Upper lobe of left lung (tissue), 6 donors: ENCODE data around the gene FNDC3B. TPM values are rescaled to one million over a fixed set of nuclear protein-coding genes. Genes with fewer than 3 reads are reported as not detected.

Source experiments
- ATAC-seq, 2 donors: fragments of 200-7000 bp; cut with Tn5 transposase; one replicate each; pipeline ENCODE4 v1.9.1; 2022; ENCODE audit warnings: mild to moderate bottlenecking in 2 of 2, moderate library complexity in 2 of 2; ENCODE audit not compliant: low FRiP score in 2 of 2
- DNase-seq, 2 donors: peaks; one replicate each; pipeline ENCODE4 v3.0.0-alpha.2; 2019 to 2020
- H3K27ac ChIP-seq, 4 donors: fragments of 200-600 bp; sonication (generic); one replicate each; pipeline ENCODE4 v1.5.1; 2016 to 2019
- H3K27me3 ChIP-seq, 4 donors: fragments of 200-600 bp; sonication (generic); one replicate each; pipeline ENCODE4 v1.5.1; 2017 to 2019
- H3K36me3 ChIP-seq, 4 donors: fragments of 200-600 bp; sonication (generic); one replicate each; pipeline ENCODE4 v1.5.1; 2016 to 2019
- H3K4me1 ChIP-seq, 4 donors: fragments of 200-600 bp; sonication (generic); one replicate each; pipeline ENCODE4 v1.5.1; 2018 to 2019
- H3K4me3 ChIP-seq, 4 donors: fragments of 200-600 bp; sonication (generic); one replicate each; pipeline ENCODE4 v1.5.1; 2017 to 2019; ENCODE audit warnings: mild to moderate bottlenecking in 2 of 4, moderate library complexity in 1 of 4
- H3K9me3 ChIP-seq, 4 donors: fragments of 200-600 bp; sonication (generic); one replicate each; pipeline ENCODE4 v1.5.1; 2018 to 2019
- CTCF ChIP-seq, 6 experiments: fragments of 450-650 bp in 4 of 6; fragments of 200-600 bp in 2 of 6; sonication (generic) in 2 of 6; IDR thresholded peaks; one replicate each; pipeline ENCODE4 v1.5.1; 2016 to 2019; ENCODE audit warnings: antibody characterized with exemption in 6 of 6
- EP300 ChIP-seq, 4 donors: sonication (generic); formaldehyde crosslinking; IDR thresholded peaks; one replicate each; pipeline ENCODE4 v1.5.1; 2017; ENCODE audit warnings: antibody characterized with exemption in 4 of 4, control low read depth in 2 of 4
- POLR2A ChIP-seq, 4 donors: fragments of 450-650 bp; IDR thresholded peaks; one replicate each; pipeline ENCODE4 v1.5.1; 2016 to 2017; ENCODE audit warnings: antibody characterized with exemption in 4 of 4, mild to moderate bottlenecking in 2 of 4
- POLR2AphosphoS5 ChIP-seq, 2 donors: sonication (generic); formaldehyde crosslinking; IDR thresholded peaks; one replicate each; pipeline ENCODE4 v1.5.1; 2017; ENCODE audit warnings: antibody characterized with exemption in 2 of 2
- WGBS, 2 donors: methylation state at CpG; one replicate each; pipeline ENCODE4 v1.1.5; 2017 to 2018; 5-methylcytosine and 5-hydroxymethylcytosine counted together
- total RNA-seq, 6 donors: library from RNA; depleted of rRNA in 4 of 6; stranded (reverse); fragments of >200 nt in 4 of 6; gene quantifications; one replicate each; pipeline versions ENCODE4 v1.1.0 to v1.2.1, GENCODE V29; 2016 to 2021
- donor health status: DM: no; HTN: no; CAD: no; lungs with moderate emphysema.
- donor health status: DM: no; HTN: yes; CAD: no; lungs with severe emphysema.

Gene FNDC3B
- total RNA-seq, 6 donors from 2014 or later, result 73.3 to 167 (median 119) TPM

GRCh38 chr3:172073262-172073915 lies 34.0 kb downstream of the FNDC3B start:
- no peaks in the 10 kb centered on the region for H3K9me3 ChIP-seq
- TF ChIP-seq POLR2AphosphoS5 (IDR thresholded peaks at IDR 0.05), result no peak
- no peak for TF ChIP-seq CTCF (IDR thresholded peaks at IDR 0.05)
- no peak for TF ChIP-seq EP300 (IDR thresholded peaks at IDR 0.05)
- no peak for TF ChIP-seq POLR2A (IDR thresholded peaks at IDR 0.05)
- WGBS, 2 donors, result 81% methylated on average over 5 of the region's 5 CpGs
- H3K4me3 ChIP-seq, result no peak overlapping the region
- peaks cover 0 to 7% (median 0%) of the 10 kb centered on the region in 4 donors for H3K36me3 ChIP-seq
- no peaks in the 10 kb centered on the region for H3K27me3 ChIP-seq
- H3K4me1 ChIP-seq, result peaks cover 11 to 48% (median 32%) of the 10 kb centered on the region in 4 donors
- no peak overlapping the region for H3K27ac ChIP-seq
- ATAC-seq (no peak), DNase-seq (no peak)

- no peaks in the 10 kb centered on the region for H3K9me3 ChIP-seq
- no peak for DNase-seq
- no peak overlapping the region for H3K4me3 ChIP-seq
- peaks cover 11 to 44% (median 27%) of the 10 kb centered on the region in 4 donors for H3K4me1 ChIP-seq
- ATAC-seq, result no peak
- WGBS, 2 donors, result 73 to 94% methylated on average over 2 of the region's 2 CpGs
- TF ChIP-seq CTCF (IDR thresholded peaks at IDR 0.05) (no peak), POLR2AphosphoS5 (IDR thresholded peaks at IDR 0.05) (no peak), EP300 (IDR thresholded peaks at IDR 0.05) (no peak), POLR2A (IDR thresholded peaks at IDR 0.05) (no peak)
- H3K27ac ChIP-seq, result peak overlapping the region in 3 of 4 donors; percentile 7 to 60 (median 45)
- no peaks in the 10 kb centered on the region for H3K27me3 ChIP-seq
- H3K36me3 ChIP-seq, result peaks cover 0 to 7% (median 0%) of the 10 kb centered on the region in 4 donors
Observed at GRCh38 chr3:172074032-172074431, 34.7 kb downstream of the FNDC3B start.

- peak in 1 of 2 donors; percentile 47 for DNase-seq
- Histone ChIP-seq H3K4me3 (no peak overlapping the region), H3K27ac (peak overlapping the region; percentile 7 to 60 (median 50)), H3K27me3 (no peaks in the 10 kb centered on the region), H3K9me3 (no peaks in the 10 kb centered on the region), H3K36me3 (peaks cover 0 to 7% (median 0%) of the 10 kb centered on the region in 4 donors), H3K4me1 (peaks cover 11 to 40% (median 24%) of the 10 kb centered on the region in 4 donors)
- peak in 1 of 2 donors; percentile 81 for ATAC-seq
- 30 to 38% methylated on average over 4 of the region's 4 CpGs for WGBS, 2 donors
- TF ChIP-seq POLR2AphosphoS5 (IDR thresholded peaks at IDR 0.05) (no peak), POLR2A (IDR thresholded peaks at IDR 0.05) (no peak), EP300 (IDR thresholded peaks at IDR 0.05) (no peak), CTCF (IDR thresholded peaks at IDR 0.05) (no peak)
Observed at GRCh38 chr3:172074586-172074985, 35.2 kb downstream of the FNDC3B start.

GRCh38 chr3:172076212-172076611 lies 36.8 kb downstream of the FNDC3B start:
- DNase-seq, result no peak
- Histone ChIP-seq H3K27me3 (no peaks in the 10 kb centered on the region), H3K4me3 (no peak overlapping the region), H3K36me3 (peaks cover 0 to 7% (median 0%) of the 10 kb centered on the region in 4 donors), H3K9me3 (no peaks in the 10 kb centered on the region), H3K4me1 (peaks cover 11 to 32% (median 17%) of the 10 kb centered on the region in 4 donors), H3K27ac (no peak overlapping the region)
- 91 to 96% methylated on average over 2 of the region's 2 CpGs for WGBS, 2 donors
- TF ChIP-seq EP300 (IDR thresholded peaks at IDR 0.05) (no peak), POLR2AphosphoS5 (IDR thresholded peaks at IDR 0.05) (no peak), POLR2A (IDR thresholded peaks at IDR 0.05) (no peak), CTCF (IDR thresholded peaks at IDR 0.05) (no peak)
- ATAC-seq, result no peak
